GM19240 (cell line): ENCODE data around the gene FAM20B.

Experiments
- DNase-seq: peaks from one replicate; pipeline ENCODE4 v3.0.0; 2011; ENCODE audit warnings: low spot score; ENCODE audit not compliant: insufficient read length

FAM20B gene

DNA sequence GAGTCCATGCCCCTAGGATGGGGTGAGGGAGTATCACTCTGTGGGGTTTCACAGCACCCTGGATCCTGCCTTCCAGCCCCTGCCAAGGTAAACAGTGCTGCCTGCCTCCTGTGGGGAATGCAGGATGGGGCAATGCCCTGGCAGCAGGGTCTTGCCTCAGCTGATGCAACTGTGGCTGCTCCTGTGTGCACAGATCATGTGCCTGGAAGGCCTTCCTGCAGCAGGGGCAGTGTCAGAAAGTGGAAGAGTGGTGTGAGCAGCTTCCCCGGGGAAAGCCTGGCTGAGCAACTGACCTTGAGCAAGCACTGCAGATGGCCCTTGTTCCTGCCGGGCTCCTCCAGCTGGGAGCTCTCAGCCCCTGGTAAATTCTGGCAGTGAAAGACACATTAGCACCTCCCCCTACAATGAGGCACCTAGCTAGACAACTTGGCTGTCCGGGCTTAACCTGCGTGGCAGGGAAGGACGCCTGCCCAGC, 66.0 kb downstream of the FAM20B start:
- DNase-seq = no peak

- DNase-seq = no peak
These were observed 67.3 kb downstream of the FAM20B start for GRCh38 chr1:179092896-179093461.

- no peak for DNase-seq
These were observed 69.1 kb downstream of the FAM20B start for GRCh38 chr1:179094818-179095217.

DNA sequence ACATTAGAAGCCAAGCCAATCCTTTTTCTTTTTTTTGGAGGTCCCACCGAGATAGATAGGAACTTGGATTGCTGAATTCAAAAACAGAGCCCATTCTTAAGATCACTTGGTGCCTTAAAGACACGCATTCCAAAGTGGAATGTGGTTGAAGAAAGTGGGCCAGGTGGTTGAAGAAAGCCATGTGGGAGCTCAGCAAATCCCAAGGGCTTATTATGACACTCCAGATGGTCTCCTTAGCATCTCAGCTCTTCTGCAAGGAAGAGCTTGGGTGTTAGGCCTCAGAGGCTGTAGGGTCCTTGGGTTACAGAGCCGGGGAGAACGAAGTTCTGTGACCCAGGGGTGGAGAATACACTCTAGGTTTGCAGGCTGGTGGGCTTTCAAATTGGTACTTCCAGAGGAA, 69.7 kb downstream of the FAM20B start:
- no peak for DNase-seq

DNA sequence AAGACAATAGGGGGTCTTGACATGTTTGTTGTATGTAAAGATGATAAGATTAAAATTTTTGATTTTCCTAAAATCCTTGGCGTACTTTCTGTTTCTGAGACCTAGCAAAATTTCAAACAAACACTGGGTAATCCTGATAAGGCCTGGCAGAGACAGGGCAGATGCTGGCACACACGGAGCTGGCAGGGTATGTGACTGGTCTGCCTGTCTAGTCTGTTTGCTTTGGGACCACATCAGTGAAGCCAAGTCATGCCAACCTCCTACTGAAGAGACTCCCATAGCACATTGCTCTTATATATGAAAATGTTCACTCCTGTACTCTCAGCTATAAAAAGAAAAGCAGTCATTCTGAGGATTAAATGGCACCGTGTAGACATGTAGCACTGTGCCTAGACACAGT, 70.2 kb downstream of the FAM20B start:
- no peak for DNase-seq

DNA sequence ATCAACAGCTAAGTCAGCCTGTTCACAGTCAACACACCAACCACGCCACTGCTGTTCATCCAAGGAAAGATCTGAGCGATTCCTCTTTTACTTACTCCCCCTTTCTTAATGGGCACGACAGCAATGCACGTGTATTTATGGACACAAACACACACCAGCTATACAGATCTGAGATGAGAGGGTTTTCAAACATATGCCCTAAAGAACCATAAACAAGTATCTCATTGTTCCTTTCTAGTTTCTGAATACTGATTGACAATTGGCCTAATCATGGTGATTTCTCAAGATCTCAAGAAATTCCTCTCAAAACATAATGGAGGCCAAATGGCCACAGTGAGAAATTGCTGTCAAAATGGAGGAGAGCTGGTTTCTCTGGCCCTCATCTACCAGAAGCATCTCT, 74.2 kb downstream of the FAM20B start:
- DNase-seq = no peak

GRCh38 chr1:179101566-179101965, 75.9 kb downstream of the FAM20B start:
- no peak for DNase-seq

DNA sequence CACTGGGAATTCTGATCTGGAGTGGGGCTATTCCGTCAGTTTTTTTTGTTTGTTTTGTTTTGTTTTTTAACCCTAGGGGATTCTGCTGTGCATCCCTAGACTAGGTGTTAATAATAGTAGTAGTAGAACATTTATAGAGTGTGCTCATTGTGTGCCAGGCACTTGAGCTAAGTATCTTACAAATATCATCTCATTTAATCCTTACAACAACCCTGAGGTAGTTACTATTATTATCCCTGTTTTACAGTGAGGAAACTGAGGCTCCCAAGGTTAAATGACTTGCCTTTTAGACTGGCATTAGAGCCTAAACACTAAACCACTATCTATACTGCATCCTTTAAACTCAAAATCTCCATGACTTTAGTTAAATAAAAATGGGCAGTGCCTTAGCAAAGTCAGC, 78.3 kb downstream of the FAM20B start:
- no peak for DNase-seq

DNA sequence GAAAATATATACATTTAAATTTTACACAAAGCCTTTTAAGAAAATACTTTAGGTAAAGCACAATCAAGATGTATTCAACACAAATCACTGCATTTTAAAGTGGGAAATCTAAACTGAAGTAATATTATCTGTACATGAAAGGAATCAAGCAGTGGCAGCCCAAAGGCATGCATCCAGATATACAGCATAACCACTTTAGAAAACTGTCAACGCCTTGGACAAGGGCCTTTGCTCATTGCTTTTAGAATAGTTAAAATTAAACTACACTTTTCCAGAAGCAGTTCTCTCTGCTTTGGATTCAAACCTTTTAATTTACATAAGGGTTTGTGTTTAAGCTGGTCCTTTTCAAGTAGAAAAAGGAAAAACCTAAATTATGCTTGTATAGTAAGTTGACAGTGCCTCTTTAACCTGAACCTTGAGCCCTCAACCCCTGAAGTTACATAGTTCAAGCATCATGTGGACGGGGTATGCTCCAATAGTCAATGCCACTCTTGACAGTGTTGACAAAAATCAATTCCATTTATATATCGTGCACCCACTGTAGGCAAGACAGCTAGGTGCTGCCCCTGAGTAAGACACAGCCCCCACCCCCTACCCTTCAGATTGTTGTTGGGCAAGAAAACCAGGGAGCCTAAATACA, 79.0 kb downstream of the FAM20B start:
- no peak for DNase-seq

GRCh38 chr1:179105393-179105792, 79.7 kb downstream of the FAM20B start:
- DNase-seq = no peak

- DNase-seq = no peak
These were observed 82.3 kb downstream of the FAM20B start for GRCh38 chr1:179107706-179108629.

- no peak for DNase-seq
These were observed 83.0 kb downstream of the FAM20B start for GRCh38 chr1:179108644-179109043.

DNA sequence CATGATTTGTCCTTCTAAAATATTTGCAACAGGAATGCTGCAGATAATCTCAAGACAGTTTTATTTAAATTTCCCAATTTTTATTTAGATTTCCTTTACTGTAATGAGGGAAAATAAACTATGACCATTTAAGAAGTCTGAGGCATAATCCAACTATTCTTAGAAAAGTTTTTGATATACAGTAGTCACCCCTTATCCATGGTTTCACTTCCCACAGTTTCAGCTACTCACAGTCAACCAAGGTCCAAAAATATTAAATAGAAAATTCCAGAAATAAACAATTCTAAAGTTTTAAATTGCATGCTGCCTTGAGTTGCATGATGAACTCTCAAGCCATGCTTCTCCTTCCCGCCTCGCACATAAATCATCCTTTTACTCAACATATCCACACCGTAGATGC, 89.5 kb downstream of the FAM20B start:
- DNase-seq = no peak

DNA sequence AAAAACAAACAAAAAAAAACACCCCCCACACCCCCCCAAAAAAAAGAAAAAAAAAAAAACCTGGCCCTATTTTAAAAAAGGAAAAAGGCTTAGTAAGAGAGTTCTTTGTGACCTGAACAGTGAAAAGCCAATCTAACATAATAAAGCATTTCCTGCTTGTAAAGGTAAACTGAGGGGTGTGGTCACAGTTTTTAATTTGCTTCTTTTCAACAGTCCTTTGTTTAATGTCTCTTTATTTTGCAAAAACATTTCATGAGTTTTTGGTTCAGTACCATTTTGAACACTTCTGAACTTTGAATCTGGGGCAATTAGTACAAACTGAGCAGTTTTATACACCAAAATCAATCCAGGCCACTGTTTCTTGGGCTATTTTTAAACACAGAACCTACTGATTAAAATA, 93.8 kb downstream of the FAM20B start:
- no peak for DNase-seq

GRCh38 chr1:179120736-179121135, 95.0 kb downstream of the FAM20B start:
- no peak for DNase-seq

DNA sequence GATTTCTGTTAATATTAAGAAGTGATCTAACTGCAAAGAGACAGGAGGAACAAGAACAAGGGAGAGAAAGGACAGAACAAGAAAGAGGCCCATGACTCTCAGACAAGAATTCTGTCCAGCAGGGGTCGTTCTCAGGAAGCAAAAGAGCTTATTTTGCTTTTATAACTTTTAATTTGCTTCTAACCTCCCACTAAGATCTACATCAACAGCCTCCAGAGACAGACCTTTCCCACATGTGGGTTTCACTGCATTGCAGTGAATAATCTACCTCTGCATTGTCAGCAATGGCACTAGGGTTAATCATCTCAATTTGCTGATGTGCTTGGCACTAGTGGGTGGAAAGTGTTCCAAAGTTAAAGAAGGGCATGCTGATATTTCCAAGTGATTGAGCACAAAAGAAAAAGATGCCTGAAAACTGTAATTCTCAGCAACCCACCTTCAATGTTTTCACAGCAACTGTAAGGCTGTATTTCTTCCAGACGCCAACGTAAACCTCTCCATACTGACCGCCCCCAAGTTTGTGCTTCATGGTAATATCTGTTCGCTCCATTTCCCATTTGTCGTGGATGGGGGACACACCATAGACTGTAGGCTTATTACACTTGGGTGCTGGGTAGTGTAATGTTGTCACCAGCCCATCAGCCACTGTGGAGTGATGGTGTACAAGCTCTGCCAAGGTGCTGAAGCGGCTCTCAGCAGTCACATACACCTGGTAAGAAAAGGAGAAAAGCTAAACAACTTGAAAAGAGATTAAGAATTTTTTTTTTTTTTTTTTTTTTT, 95.7 kb downstream of the FAM20B start:
- no peak for DNase-seq

DNA sequence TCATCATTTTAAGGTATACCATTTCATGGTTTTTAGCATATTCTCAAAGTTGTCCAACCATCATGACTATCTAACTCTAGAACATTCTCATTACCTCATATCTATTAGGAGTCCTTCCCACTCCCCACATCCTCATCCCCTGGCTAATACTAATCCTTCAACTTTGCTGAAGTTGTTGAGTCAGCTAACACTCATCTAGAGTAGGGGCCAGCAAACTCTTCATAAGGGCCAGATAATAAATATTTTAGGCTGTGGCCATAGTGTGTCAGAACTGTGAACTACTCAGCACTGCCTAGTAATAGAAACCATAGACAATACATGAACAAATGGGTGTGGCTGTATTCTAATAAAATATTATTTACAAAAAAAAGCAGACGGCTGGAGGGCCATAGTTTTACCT, 99.2 kb downstream of the FAM20B start:
- no peak for DNase-seq
